GM13977 (cell line): Measurements from ENCODE around the gene SMIM36.

ENCODE experiments used
- DNase-seq: peaks from one replicate; pipeline ENCODE4 v3.0.0; 2012; ENCODE audit warnings: low spot score
- in situ Hi-C: fragments of 300-500 bp; cut with MboI; formaldehyde crosslinking; loops from one replicate; pipeline ENCODE4 v1.12.0; 2022; ENCODE audit warnings: low sequenced_read_pairs, low pct_unique_long_range_greater_than_20kb, mixed read lengths, inconsistent platforms; ENCODE audit not compliant: unreplicated experiment
- TF ChIP-seq, protein P1 (sequence below): IDR thresholded peaks from 2 replicates; pipeline ENCODE4 v1.5.1; 2012; ENCODE audit warnings: mild to moderate bottlenecking, control low read depth; ENCODE audit not compliant: insufficient read depth; ENCODE audit errors: extremely low read depth, missing control alignments

The SMIM36 gene

DNA sequence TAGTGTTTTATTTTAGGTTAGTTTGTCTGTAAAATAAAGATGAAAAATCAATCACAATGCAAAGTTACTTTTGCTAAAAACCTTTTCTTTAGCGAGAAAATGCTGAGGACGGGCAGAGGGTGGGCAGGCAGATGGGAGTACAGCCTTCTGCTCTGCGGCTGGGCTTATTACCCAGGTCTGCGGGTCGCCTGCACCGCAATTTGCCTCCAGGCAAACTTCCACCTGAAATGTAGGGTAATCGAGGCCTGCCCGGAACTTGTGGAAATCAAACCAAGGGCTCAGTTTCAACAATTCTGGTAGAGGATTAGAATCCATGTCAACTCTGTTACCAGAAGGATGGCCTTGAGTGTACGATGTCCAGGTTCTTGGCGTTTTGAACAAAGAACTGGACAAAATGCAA lies 67.3 kb downstream of the SMIM36 start:
- TF ChIP-seq, protein P1, sequence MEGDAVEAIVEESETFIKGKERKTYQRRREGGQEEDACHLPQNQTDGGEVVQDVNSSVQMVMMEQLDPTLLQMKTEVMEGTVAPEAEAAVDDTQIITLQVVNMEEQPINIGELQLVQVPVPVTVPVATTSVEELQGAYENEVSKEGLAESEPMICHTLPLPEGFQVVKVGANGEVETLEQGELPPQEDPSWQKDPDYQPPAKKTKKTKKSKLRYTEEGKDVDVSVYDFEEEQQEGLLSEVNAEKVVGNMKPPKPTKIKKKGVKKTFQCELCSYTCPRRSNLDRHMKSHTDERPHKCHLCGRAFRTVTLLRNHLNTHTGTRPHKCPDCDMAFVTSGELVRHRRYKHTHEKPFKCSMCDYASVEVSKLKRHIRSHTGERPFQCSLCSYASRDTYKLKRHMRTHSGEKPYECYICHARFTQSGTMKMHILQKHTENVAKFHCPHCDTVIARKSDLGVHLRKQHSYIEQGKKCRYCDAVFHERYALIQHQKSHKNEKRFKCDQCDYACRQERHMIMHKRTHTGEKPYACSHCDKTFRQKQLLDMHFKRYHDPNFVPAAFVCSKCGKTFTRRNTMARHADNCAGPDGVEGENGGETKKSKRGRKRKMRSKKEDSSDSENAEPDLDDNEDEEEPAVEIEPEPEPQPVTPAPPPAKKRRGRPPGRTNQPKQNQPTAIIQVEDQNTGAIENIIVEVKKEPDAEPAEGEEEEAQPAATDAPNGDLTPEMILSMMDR: no peak
- in situ Hi-C loops: no loop called here

DNA sequence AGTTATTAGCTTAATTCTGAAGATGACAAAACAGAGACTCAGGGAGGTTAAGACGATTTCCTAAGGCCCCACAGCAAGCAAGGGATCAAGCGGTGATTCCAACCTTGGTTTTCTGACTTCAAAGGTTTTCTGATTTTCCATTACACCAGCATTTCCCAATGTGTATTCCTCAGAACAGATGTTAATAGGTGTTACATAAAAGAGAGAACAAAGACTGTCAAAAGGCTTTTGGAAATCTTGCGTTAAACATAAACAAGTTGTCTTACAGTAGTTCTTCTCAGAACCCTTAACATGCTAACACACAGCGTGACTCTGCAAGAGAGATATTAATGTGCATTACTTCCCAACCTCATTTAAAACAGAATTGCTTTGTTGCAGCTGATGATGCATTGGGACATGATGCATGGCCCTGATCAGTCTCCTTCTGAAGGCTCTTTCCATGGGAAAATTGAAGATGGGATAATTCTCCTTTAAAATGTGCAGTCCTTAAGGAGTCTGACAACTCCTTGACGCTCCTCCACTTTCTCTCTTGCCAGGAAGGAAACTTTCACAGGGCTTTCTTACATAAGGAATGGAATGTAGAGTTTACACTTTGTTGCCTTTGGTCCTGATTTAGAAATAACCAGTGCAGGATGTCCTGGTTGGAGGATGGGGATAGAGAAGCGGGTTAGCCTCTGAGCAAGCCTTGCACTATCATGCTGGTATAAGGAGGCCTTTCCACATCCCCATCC lies 68.1 kb downstream of the SMIM36 start:
- TF ChIP-seq, protein P1: no peak
- DNase-seq: no peak
- in situ Hi-C loops: no loop called here

More for the DNA sequence above, 67.3 kb downstream of the SMIM36 start:
- DNase-seq: no peak

DNA sequence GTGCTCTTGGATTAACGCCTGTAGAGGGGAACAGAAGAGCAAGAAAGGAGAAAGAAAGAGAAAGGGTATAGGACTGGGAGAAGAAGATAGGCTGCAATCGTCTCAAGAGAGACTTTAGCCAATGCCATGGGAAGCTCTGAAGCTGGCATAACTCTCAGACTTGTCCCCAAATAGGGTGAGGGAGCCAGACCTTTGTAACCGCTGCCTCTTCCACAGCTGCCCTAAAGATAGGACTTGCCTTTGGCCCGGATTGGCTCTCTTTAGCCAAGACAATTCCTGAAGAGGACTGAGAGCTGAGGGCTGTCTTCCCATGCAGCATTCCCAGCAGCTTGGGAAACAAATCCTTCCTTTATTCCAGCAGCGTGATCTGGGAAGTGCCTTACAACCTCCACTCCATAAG lies 68.8 kb downstream of the SMIM36 start:
- TF ChIP-seq, protein P1: no peak
- no peak for DNase-seq
- in situ Hi-C loops: no loop called here

DNA sequence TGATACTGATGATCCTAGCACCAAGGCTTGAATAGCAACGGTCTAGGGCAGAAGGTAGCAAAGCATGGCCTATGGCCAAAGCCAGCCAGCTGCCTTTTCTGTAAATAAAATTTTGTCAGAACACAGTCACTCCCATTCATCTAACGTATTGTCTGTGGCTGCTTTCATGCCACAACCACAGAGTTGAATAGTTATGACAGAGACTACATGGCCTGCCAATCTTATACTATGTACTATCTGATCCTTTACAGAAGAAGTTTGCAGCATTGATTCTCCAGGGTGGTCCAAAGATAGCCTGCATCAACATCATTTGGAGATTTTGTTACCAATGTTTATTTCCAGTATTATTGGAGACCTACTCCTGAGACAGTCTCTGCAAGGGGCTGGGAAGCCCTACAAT lies 69.7 kb downstream of the SMIM36 start:
- in situ Hi-C loops: no loop called here
- TF ChIP-seq, protein P1: no peak
- no peak for DNase-seq

DNA sequence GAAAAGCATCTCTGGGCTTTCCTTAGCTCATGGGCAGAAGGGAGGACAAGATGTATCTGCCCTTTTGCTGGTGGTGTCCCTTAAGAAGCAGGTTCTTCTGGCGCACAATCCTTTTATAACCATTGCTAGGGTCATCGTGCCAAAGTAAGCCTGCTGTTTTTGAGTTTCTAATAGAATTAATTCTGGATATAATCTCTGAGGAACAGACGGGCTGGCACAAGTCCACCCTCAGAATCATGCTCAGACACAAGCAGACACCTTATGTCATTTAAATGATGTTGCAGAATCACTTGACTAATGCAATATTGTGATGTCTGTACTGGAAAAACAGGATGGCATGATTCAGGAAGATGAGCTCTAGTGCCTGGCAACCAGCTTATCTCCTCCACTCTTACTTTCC lies 70.9 kb downstream of the SMIM36 start:
- no peak for DNase-seq
- TF ChIP-seq, protein P1: no peak
- in situ Hi-C loops: no loop called here

DNA sequence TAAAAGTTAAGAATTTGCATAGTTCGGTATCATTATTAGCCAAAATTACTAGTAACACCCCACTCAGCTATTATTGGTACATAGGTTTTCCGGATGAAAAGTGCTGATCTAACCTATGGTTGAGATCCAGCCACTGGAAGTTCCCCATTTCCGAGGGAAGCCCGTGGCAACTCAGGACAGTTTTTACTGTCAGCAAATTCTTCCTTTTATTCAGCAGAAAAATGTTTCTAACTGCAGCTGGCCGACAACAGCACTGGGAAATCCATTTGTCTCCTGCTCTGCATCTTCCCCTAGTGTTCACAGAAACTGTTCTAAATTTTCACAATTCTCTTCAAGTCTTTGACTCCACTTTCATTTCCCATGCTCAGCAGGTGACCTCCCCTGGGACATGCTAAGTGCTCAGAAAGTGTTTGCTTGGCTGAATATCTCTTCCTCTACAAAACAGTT lies 74.1 kb downstream of the SMIM36 start:
- peak; percentile 62 for DNase-seq
- in situ Hi-C loops: no loop called here
- TF ChIP-seq, protein P1: no peak
